Measurements from ENCODE around the gene CDH4.

DNA sequence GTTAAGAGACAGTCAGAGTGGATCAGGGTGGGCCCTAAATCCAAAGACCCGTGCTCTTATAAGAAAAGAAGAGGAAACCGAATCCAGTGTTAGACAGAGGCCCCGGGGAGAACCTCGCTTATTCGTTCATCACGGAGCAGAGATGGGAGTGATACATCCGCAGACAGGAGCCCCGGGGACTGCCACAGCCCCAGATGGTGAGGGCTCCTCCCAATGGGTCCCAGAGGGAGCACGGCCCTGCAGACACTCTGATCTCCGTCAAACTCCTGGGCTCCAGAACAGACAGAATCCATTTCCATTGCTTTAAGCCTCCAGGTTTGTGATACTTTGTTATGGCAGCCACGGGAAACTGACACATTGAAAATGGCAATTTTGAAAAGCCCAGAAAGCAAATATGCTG is 47.0 kb downstream of the CDH4 start:
- TF ChIP-seq, protein P1, sequence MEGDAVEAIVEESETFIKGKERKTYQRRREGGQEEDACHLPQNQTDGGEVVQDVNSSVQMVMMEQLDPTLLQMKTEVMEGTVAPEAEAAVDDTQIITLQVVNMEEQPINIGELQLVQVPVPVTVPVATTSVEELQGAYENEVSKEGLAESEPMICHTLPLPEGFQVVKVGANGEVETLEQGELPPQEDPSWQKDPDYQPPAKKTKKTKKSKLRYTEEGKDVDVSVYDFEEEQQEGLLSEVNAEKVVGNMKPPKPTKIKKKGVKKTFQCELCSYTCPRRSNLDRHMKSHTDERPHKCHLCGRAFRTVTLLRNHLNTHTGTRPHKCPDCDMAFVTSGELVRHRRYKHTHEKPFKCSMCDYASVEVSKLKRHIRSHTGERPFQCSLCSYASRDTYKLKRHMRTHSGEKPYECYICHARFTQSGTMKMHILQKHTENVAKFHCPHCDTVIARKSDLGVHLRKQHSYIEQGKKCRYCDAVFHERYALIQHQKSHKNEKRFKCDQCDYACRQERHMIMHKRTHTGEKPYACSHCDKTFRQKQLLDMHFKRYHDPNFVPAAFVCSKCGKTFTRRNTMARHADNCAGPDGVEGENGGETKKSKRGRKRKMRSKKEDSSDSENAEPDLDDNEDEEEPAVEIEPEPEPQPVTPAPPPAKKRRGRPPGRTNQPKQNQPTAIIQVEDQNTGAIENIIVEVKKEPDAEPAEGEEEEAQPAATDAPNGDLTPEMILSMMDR (conservative IDR thresholded peaks at IDR 0.05), result no peak
- no peak for TF ChIP-seq EZH2 (IDR thresholded peaks at IDR 0.05; ENCODE audit: low read depth)
